ENCODE results near the gene HSDL1. TPM values are rescaled to one million over a fixed set of nuclear protein-coding genes. Genes with fewer than 3 reads are reported as not detected.

HSDL1 gene
- total and polyA plus RNA-seq, 10 of the 15 experiments (the other 5 are each of a cell fraction or from before 2014, with no cell fraction given), result 2.0 to 13.4 (median 5.6) TPM

GRCh38 chr16:84082835-84083569 lies 62.0 kb downstream of the HSDL1 start:
- H3K9me3 ChIP-seq (replicated peaks; ENCODE audit: control insufficient read depth, insufficient read depth, low read length), result no peaks in the 10 kb centered on the region
- peaks cover 4% of the 10 kb centered on the region for H4K20me1 ChIP-seq (ENCODE audit: control insufficient read depth, insufficient read depth)
- H3K36me3 ChIP-seq (ENCODE audit: control insufficient read depth in 2 of 2, insufficient read depth in 2 of 2, low read length in 1 of 2), result peaks cover 17 to 37% of the 10 kb centered on the region in 2 experiments
- in situ Hi-C loops (cut with MboI), result no loop called here
- intact Hi-C loops (cut with micrococcal nuclease; ENCODE audit: unreplicated experiment), result loop anchor here (5.0 kb wide), 1 partner anchor 404 kb away; no protein-coding TSS in a partner anchor
- SMC1A ChIA-PET (ENCODE audit: uncharacterized antibody, unreplicated experiment), result interaction anchor here (0.9 to 7.1 kb wide), 3 partner anchors 17 to 104 kb away, joined by 3 to 61 read pairs (median 3); partner anchors contain the start of gene TAF1C
- no peak overlapping the region for H3K27ac ChIP-seq (ENCODE audit: control insufficient read depth, insufficient read depth)
- no peaks in the 10 kb centered on the region for H3K27me3 ChIP-seq (replicated peaks in 1 of 2; ENCODE audit: control insufficient read depth in 2 of 2, insufficient read depth in 2 of 2, low read length in 1 of 2)
- TF ChIP-seq EZH2 (IDR thresholded peaks at IDR 0.05; ENCODE audit: borderline replicate concordance, control insufficient read depth, low read depth, low read length), result no peak
- no peak for TF ChIP-seq SMAD5 (IDR thresholded peaks at IDR 0.05; ENCODE audit: low read depth)
- TF ChIP-seq PAX5 (IDR thresholded peaks at IDR 0.05; ENCODE audit: borderline replicate concordance, low read depth, low read length), result no peak
- TF ChIP-seq RCOR1 (conservative IDR thresholded peaks at IDR 0.05; ENCODE audit: low read depth, low read length), result no peak
- no peak for TF ChIP-seq BRCA1 (IDR thresholded peaks at IDR 0.05; ENCODE audit: low read depth, low read length)
- no peak for TF ChIP-seq POU2F2 (IDR thresholded peaks at IDR 0.05; ENCODE audit: borderline replicate concordance, low read depth, low read length)
- no peak for TF ChIP-seq HDAC2 (IDR thresholded peaks at IDR 0.05)
- no peak for TF ChIP-seq KLF5 (IDR thresholded peaks at IDR 0.05; ENCODE audit: partially characterized antibody)
- TF ChIP-seq ATF7 (IDR thresholded peaks at IDR 0.05; ENCODE audit: low read depth), result no peak
- TF ChIP-seq PAX8 (IDR thresholded peaks at IDR 0.05), result no peak
- no peak for TF ChIP-seq ESRRA (IDR thresholded peaks at IDR 0.05; ENCODE audit: low read length)
- no peak for TF ChIP-seq ZNF592 (IDR thresholded peaks at IDR 0.05)
- TF ChIP-seq IKZF1 (conservative IDR thresholded peaks at IDR 0.05), result no peak
- no peak for TF ChIP-seq STAT3 (IDR thresholded peaks at IDR 0.05; ENCODE audit: low read depth, low read length)
- TF ChIP-seq ZNF207 (IDR thresholded peaks at IDR 0.05; ENCODE audit: borderline replicate concordance), result no peak
- TF ChIP-seq SRF (IDR thresholded peaks at IDR 0.05; ENCODE audit: low read depth in 2 of 2, low read length in 2 of 2), result no peak
- TF ChIP-seq BMI1 (IDR thresholded peaks at IDR 0.05; ENCODE audit: borderline replicate concordance), result no peak
- TF ChIP-seq TCF3 (IDR thresholded peaks at IDR 0.05; ENCODE audit: borderline replicate concordance, insufficient read depth, low read depth, low read length), result no peak
- TF ChIP-seq RELA (IDR thresholded peaks at IDR 0.05; ENCODE audit: borderline replicate concordance, partially characterized antibody), result no peak
- no peak for DNase-seq (ENCODE audit: low read depth, low spot score)
- ATAC-seq, result no peak
- POLR2A ChIA-PET, result interaction anchor here (0.7 kb wide), 1 partner anchor 703 kb away, joined by 3 read pairs; no protein-coding TSS in a partner anchor
- peaks cover 30% of the 10 kb centered on the region for H3K4me1 ChIP-seq (ENCODE audit: control insufficient read depth, insufficient read depth, low read length)
- H3K4me3 ChIP-seq, result no peak overlapping the region
- H3K9ac ChIP-seq (ENCODE audit: control insufficient read depth, insufficient read depth, low read length), result no peak overlapping the region
- no peak overlapping the region for H2AFZ ChIP-seq (ENCODE audit: control insufficient read depth, low read depth, low read length)
- 97% methylated on average over 11 of the region's 11 CpGs for WGBS (ENCODE audit: insufficient coverage, insufficient replicate concordance, low lambda C conversion rate, missing lambda C conversion rate)
- no peak for FAIRE-seq
- no peak overlapping the region for H3K4me2 ChIP-seq (ENCODE audit: control insufficient read depth, insufficient read depth)
- no peaks in the 10 kb centered on the region for H3K79me2 ChIP-seq (ENCODE audit: control insufficient read depth, insufficient read depth, low read length)
- no TSS peak for BruUV-seq (replicated peaks)
- RAD21 ChIA-PET (ENCODE audit: unreplicated experiment), result interaction anchor here (1.3 to 7.3 kb wide), 2 partner anchors 93 to 104 kb away, joined by 6 to 49 read pairs; partner anchors contain the start of gene TAF1C
- CTCF ChIA-PET, result interaction anchor here (0.6 to 7.9 kb wide), 7 partner anchors 14 to 1536 kb away, joined by 3 to 102 read pairs (median 4); partner anchors contain the start of genes ADAD2 and TAF1C
